ENCODE measurements around the gene KLHL17. TPM values are rescaled to one million over a fixed set of nuclear protein-coding genes. Genes with fewer than 3 reads are reported as not detected.
A peak's percentile ranks its signal among the peaks of the same experiment; 100 is the strongest.
"Not testable (repeated sequence)": the region's sequence is repeated elsewhere in the genome, so short reads cannot be mapped to it uniquely, and the experiment has no call there.

KLHL17 gene
- total and polyA plus RNA-seq, 12 donors: 0.73 to 38.8 (median 6.9) TPM

DNA sequence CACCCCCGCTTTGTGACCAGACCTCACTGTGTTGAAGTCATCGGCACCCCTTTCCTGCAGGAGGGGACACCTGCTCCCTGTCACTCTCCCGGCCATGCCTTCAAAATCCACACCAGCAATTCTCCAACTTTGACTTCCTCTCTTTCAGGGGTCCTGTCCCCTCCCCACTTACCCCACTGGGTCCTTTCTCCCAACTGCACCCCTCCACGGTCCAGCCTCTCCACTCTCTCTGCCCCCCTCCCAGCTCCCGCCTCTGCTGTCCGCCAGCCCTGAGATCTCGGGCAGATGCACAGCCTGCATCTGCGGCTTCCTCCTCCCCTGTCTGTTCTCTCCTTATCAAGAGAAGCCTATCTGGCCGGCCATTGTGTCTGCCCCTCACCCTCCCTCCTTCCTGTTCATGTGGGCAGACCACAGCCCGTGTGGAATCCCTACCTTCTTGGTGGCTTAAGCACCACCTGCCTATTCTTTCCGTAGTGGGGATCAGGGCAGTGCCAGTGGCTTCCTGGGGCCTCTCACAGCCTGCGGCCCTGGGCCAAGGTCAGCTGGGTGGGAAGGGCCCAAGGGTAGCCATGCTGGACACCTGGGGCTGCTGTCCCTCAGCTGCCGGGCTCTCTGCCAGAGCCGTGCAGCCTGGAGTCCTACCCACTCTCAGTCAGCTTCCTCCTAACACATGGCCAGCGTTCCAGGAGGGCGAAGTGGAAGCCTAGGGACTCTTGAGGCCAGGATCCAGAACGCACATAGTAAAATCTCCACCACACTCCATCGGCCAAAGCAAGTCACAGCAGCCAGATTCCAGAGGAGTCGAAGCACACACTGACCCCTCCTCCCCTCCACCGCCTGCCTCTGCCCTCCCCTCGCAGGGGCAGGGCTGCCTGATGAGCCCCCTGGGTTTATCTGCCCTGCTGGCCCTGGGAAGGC, 44.7 kb downstream of the KLHL17 start:
- Histone ChIP-seq H3K4me3 (no peak overlapping the region), H3K27ac (no peak overlapping the region), H3K9me3 (replicated peaks in 1 of 3) (no peaks in the 10 kb centered on the region), H3K4me1 (replicated peaks in 1 of 2) (peaks cover 13 to 30% of the 10 kb centered on the region in 2 donors), H3K36me3 (replicated peaks in 1 of 2) (no peaks in the 10 kb centered on the region), H3K27me3 (peaks cover 36% of the 10 kb centered on the region)
- DNase-seq: peak in 6 of 7 donors; percentile 38 to 69 (median 61)
- 16 to 27% (median 19%) methylated on average over 13 to 21 of the region's 21 CpGs for WGBS, 4 donors
- intact Hi-C loops (cut with DNase I): no loop called here
- TF ChIP-seq, protein P1, sequence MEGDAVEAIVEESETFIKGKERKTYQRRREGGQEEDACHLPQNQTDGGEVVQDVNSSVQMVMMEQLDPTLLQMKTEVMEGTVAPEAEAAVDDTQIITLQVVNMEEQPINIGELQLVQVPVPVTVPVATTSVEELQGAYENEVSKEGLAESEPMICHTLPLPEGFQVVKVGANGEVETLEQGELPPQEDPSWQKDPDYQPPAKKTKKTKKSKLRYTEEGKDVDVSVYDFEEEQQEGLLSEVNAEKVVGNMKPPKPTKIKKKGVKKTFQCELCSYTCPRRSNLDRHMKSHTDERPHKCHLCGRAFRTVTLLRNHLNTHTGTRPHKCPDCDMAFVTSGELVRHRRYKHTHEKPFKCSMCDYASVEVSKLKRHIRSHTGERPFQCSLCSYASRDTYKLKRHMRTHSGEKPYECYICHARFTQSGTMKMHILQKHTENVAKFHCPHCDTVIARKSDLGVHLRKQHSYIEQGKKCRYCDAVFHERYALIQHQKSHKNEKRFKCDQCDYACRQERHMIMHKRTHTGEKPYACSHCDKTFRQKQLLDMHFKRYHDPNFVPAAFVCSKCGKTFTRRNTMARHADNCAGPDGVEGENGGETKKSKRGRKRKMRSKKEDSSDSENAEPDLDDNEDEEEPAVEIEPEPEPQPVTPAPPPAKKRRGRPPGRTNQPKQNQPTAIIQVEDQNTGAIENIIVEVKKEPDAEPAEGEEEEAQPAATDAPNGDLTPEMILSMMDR (IDR thresholded peaks at IDR 0.05): no peak
- TF ChIP-seq POLR2A (IDR thresholded peaks at IDR 0.05): no peak

DNA sequence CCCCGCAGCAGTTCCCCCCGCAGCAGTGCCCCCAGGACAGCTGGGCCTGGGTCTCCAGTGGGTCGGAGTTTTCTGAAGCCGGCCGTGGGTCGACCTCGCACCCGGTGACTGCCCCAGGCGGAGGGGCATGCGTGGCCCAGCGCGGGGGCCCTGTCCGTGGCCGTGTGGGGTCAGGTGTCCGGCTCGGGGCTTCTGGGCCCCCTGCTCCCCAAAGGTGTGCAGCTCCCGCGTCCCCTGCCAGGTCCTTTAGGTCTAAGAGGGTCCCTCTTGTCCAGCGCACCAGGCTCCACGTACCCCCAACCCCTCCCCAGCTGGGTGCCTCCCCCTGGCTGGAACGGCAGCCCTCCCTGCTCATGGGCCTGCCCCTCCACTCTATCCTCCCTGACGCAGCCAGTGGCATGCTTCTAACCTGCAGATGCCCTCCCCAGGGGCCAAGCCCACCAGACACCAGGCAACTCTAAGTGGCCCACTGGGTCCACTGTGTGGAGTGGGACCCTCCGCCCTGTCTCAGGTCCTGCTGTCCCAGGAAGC, 45.5 kb downstream of the KLHL17 start:
- no peak for TF ChIP-seq POLR2A (IDR thresholded peaks at IDR 0.05)
- TF ChIP-seq, protein P1 (IDR thresholded peaks at IDR 0.05): no peak
- no peaks in the 10 kb centered on the region for H3K9me3 ChIP-seq (replicated peaks in 1 of 3)
- H3K36me3 ChIP-seq (replicated peaks in 1 of 2): no peaks in the 10 kb centered on the region
- WGBS, 4 donors: 50 to 61% (median 53%) methylated on average over 3 to 23 of the region's 23 CpGs; no CpG with 5 or more reads in 1 of the 4 donors
- H3K4me3 ChIP-seq: no peak overlapping the region
- H3K4me1 ChIP-seq (replicated peaks in 1 of 2): peaks cover 9 to 22% of the 10 kb centered on the region in 2 donors
- H3K27ac ChIP-seq: no peak overlapping the region
- DNase-seq: no peak
- peaks cover 28% of the 10 kb centered on the region for H3K27me3 ChIP-seq
- intact Hi-C loops (cut with DNase I): no loop called here

DNA sequence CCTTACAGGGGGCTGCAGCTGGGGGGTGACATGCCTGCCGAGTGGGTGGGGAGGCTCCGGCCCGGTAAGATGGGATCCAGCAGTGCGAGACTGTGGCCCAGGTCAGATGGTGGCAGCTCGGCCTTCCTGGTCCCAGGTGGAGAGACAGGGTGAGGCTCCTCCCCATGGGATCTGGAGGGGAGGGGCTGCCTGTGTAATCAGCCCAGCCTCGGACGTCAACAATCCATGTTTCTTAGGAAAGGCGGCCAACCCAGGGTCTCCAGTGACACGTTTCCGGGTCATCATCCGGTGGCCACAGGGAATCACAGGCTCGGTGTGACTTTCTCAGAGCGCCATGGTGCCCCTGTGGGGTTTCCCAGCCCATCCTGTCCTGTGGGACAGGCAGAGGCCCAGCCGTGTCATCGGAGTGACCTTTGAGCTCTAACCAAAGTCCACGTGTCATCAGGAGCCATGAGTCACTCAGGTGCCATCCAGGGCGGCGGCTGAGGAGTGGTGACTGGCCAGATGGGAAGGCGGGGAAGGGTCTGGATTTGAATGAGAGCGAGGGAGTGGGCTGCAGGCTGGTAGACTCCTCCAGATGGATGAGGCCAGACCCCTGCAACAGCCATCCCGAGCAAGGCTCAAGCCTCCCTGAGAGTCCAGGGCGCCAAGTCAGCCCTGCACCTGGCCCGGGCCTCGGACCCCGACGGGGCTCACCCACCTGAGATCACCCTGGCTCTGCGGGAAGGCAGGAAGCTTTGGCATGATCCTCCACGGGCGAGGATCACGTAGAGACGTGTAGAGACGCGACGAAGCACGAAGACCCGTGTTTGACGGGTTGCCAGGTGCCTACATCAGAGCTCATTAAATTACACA, 46.1 kb downstream of the KLHL17 start:
- intact Hi-C loops (cut with DNase I): no loop called here
- DNase-seq: peak in 1 of 7 donors; percentile 7
- peaks cover 9 to 17% of the 10 kb centered on the region in 2 donors for H3K4me1 ChIP-seq (replicated peaks in 1 of 2)
- H3K27me3 ChIP-seq: peaks cover 21% of the 10 kb centered on the region
- no peaks in the 10 kb centered on the region for H3K9me3 ChIP-seq (replicated peaks in 1 of 3)
- 83 to 93% (median 85%) methylated on average over 15 to 37 of the region's 37 CpGs for WGBS, 4 donors
- no peak overlapping the region for H3K4me3 ChIP-seq
- no peak overlapping the region for H3K27ac ChIP-seq
- TF ChIP-seq, protein P1 (IDR thresholded peaks at IDR 0.05): no peak
- no peak for TF ChIP-seq POLR2A (IDR thresholded peaks at IDR 0.05)
- no peaks in the 10 kb centered on the region for H3K36me3 ChIP-seq (replicated peaks in 1 of 2)

DNA sequence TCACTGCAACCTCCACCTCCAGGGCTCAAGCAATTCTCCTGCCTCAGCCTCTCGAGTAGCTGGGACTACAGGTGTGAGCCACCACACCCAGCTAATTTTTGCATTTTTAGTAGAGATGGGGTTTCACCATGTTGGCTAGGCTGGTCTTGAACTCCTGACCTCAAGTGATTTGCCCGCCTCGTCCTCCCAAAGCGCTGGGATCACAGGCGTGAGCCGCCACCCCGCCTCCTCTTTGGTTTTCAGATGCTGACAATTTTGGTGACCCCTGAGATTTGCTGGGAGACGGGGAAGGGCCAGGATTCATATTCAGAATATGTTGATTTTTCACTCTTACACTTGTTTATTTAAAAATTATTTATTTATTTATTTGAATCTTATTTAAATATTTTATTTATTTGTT, 49.7 kb downstream of the KLHL17 start:
- H3K36me3 ChIP-seq (replicated peaks in 1 of 2); H3K9me3 ChIP-seq (replicated peaks in 1 of 3); DNase-seq; H3K27ac ChIP-seq; H3K4me3 ChIP-seq; intact Hi-C loops (cut with DNase I); H3K27me3 ChIP-seq: not testable (repeated sequence)
- peaks cover 4 to 18% of the 10 kb centered on the region in 2 donors for H3K4me1 ChIP-seq (replicated peaks in 1 of 2)
- WGBS, 4 donors: 87 to 91% (median 90%) methylated on average over 8 of the region's 8 CpGs
